PC-3 (cell line): ENCODE measurements around the gene SPACA6. TPM values are rescaled to one million over a fixed set of nuclear protein-coding genes. Genes with fewer than 3 reads are reported as not detected.

ENCODE experiments used
- ATAC-seq: fragments of 200-7000 bp; cut with Tn5 transposase; 2 replicates; pipeline ENCODE4 v1.9.1; 2020; ENCODE audit warnings: mild to moderate bottlenecking, moderate library complexity
- BruUV-seq: library from RNA; stranded (reverse); fragments of 400-500 nt; replicated peaks from 2 replicates; lab custom pipeline; 2021; lab: Mats Ljungman, UMichigan
- CTCF ChIA-PET: fragments of 300-600 bp; sonication (Branson Sonifier 250); formaldehyde crosslinking; loops from one replicate; lab custom pipeline; 2022; ENCODE audit warnings: antibody characterized with exemption; lab: Charles Lee
- POLR2A ChIA-PET: fragments of 300-600 bp; sonication (Branson Sonifier 250); formaldehyde crosslinking; loops from one replicate; lab custom pipeline; 2022; ENCODE audit warnings: antibody characterized with exemption; ENCODE audit not compliant: unreplicated experiment; lab: Charles Lee
- DNase-seq: peaks from one replicate; pipeline ENCODE4 v3.0.0-alpha.2; 2015
- H2AFZ ChIP-seq: fragments of 300-600 bp; sonication (generic); 2 replicates; pipeline ENCODE4 v1.6.0; 2016; ENCODE audit warnings: antibody characterized with exemption, low read length
- H3F3A ChIP-seq: fragments of 300-600 bp; sonication (generic); one replicate; pipeline ENCODE4 v1.6.0; 2017; ENCODE audit warnings: antibody characterized with exemption, low read length, control low read depth, mild to moderate bottlenecking; ENCODE audit not compliant: unreplicated experiment
- H3K27ac ChIP-seq: fragments of 300-600 bp; sonication (generic); 2 replicates; pipeline ENCODE4 v1.5.1; 2016; ENCODE audit warnings: mild to moderate bottlenecking, low read length
- H3K27me3 ChIP-seq: fragments of 300-600 bp; sonication (generic); 2 replicates; pipeline ENCODE4 v1.6.1; 2016; ENCODE audit warnings: low read length, mixed read lengths
- H3K36me3 ChIP-seq: fragments of 300-600 bp; sonication (generic); 2 replicates; pipeline ENCODE4 v1.6.1; 2016; ENCODE audit warnings: low read depth, mixed run types, low read length, mixed read lengths
- H3K4me1 ChIP-seq: fragments of 300-600 bp; sonication (generic); 2 replicates; pipeline ENCODE4 v1.5.1; 2016; ENCODE audit warnings: low read length; ENCODE audit not compliant: insufficient read depth
- H3K4me2 ChIP-seq: fragments of 300-600 bp; sonication (generic); 2 replicates; pipeline ENCODE4 v1.6.0; 2016; ENCODE audit warnings: low read length
- H3K4me3 ChIP-seq: fragments of 300-600 bp; sonication (generic); 2 replicates; pipeline ENCODE4 v1.5.1; 2016; ENCODE audit warnings: mild to moderate bottlenecking, low read length, mixed read lengths
- H3K79me2 ChIP-seq: fragments of 300-600 bp; sonication (generic); 2 replicates; pipeline ENCODE4 v1.6.1; 2017; ENCODE audit warnings: low read length, mixed read lengths
- H3K9ac ChIP-seq: fragments of 300-600 bp; sonication (generic); 2 replicates; pipeline ENCODE4 v1.6.0; 2016; ENCODE audit warnings: mild to moderate bottlenecking, low read length
- H3K9me2 ChIP-seq: fragments of 300-600 bp; sonication (generic); replicated peaks from 2 replicates; pipeline ENCODE4 v1.6.1; 2016; ENCODE audit warnings: mixed run types, low read length, mixed read lengths
- H3K9me3 ChIP-seq: fragments of 300-600 bp; sonication (generic); 2 replicates; pipeline ENCODE4 v1.6.1; 2016; ENCODE audit warnings: low read length, mixed read lengths
- H4K20me1 ChIP-seq: fragments of 300-600 bp; sonication (generic); 2 replicates; pipeline ENCODE4 v1.6.1; 2016; ENCODE audit warnings: low read length, mixed read lengths
- EZH2 ChIP-seq: fragments of 300-600 bp; sonication (generic); IDR thresholded peaks from one replicate; pipeline ENCODE4 v1.6.1; 2017; ENCODE audit warnings: antibody characterized with exemption, mild to moderate bottlenecking, low read length; ENCODE audit not compliant: unreplicated experiment
- EZH2phosphoT487 ChIP-seq: fragments of 300-600 bp; sonication (generic); IDR thresholded peaks from 2 replicates; pipeline ENCODE4 v1.6.1; 2018; ENCODE audit warnings: mild to moderate bottlenecking, antibody characterized with exemption, low read length, borderline replicate concordance
- intact Hi-C: fragments of 100-400 bp; cut with micrococcal nuclease; formaldehyde crosslinking; loops from 2 replicates; pipeline ENCODE4 v1.9.0; 2023
- total RNA-seq: library from RNA; depleted of rRNA; stranded (reverse); fragments of >200 nt; gene quantifications from 2 replicates; pipeline ENCODE4 v1.2.3, GENCODE V29; 2014
- TF ChIP-seq, protein P1 (sequence below): fragments of 300-600 bp; sonication (generic); conservative IDR thresholded peaks from 2 replicates; pipeline ENCODE4 v1.5.1; 2017; ENCODE audit warnings: antibody characterized with exemption, low read depth, mild to moderate bottlenecking, low read length

SPACA6 gene
- total RNA-seq, 1 experiment from 2014 or later = 10.1 TPM

DNA sequence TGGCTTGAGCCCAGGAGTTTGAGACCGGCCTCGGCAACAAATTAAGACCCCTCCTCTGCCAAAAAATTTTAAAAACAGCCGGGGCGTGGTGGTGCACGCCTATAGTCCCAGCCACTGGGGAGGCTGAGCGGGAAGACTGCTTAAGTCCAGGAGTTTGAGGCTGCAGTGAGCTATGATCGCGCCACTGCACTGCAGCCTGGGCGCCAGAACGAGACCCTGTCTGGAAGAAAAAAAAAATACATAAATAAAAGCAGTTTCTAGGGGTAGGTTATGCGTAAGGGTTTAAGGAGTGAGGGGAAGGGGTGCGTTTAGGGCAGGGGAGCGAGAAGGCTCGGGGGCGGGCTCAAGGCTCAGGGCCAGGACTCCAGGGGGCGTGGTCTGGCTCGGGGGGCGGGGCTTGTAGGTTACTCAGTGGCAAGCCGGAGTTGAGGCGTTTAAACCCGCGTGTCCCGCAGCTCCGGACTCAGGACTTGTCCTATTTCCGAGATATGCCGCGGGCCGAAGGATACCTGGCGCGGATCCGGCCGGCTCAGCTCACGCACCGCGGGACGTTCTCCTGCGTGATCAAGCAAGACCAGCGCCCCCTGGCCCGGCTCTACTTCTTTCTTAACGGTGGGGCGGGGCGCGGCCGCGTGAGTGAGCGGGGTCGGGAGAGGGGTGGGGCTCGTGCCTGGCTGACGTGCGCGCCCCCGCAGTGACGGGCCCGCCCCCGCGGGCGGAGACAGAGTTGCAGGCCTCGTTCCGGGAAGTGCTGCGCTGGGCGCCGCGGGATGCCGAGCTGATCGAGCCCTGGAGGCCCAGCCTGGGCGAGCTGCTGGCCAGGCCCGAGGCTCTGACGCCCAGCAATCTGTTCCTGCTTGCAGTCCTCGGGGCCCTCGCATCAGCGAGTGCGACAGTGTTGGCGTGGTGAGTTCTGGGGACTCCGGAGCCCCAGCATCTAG is 10.7 kb downstream of the SPACA6 start:
- Histone ChIP-seq H3K36me3 (peaks cover 22% of the 10 kb centered on the region; the same call in 1 of the 2 replicates), H3K9ac (peak overlapping the region; percentile 89), H3K4me2 (peak overlapping the region; percentile 100), H3K4me3 (peak overlapping the region; percentile 88), H3K79me2 (peaks cover 5% of the 10 kb centered on the region; the same call in 1 of the 2 replicates), H4K20me1 (no peaks in the 10 kb centered on the region), H2AFZ (peak overlapping the region; percentile 88), H3K9me2 (no peaks in the 10 kb centered on the region), H3K27me3 (no peaks in the 10 kb centered on the region), H3K9me3 (no peaks in the 10 kb centered on the region), H3K27ac (peak overlapping the region; percentile 62), H3F3A (peaks cover 5% of the 10 kb centered on the region), H3K4me1 (0 out of 2 replicates have a peak, but pooled peaks cover 9% of the 10 kb centered on the region)
- intact Hi-C loops = no loop called here
- CTCF ChIA-PET = interaction anchor here (0.5 to 0.6 kb wide), 3 partner anchors 48 to 192 kb away, joined by 3 read pairs; no protein-coding TSS in a partner anchor
- BruUV-seq = no TSS peak
- POLR2A ChIA-PET = interaction anchor here (0.5 kb wide), 1 partner anchor 345 kb away, joined by 4 read pairs; the partner anchor contains the start of gene ZNF432
- ATAC-seq (peak; percentile 82), DNase-seq (peak; percentile 94)
- TF ChIP-seq, protein P1, sequence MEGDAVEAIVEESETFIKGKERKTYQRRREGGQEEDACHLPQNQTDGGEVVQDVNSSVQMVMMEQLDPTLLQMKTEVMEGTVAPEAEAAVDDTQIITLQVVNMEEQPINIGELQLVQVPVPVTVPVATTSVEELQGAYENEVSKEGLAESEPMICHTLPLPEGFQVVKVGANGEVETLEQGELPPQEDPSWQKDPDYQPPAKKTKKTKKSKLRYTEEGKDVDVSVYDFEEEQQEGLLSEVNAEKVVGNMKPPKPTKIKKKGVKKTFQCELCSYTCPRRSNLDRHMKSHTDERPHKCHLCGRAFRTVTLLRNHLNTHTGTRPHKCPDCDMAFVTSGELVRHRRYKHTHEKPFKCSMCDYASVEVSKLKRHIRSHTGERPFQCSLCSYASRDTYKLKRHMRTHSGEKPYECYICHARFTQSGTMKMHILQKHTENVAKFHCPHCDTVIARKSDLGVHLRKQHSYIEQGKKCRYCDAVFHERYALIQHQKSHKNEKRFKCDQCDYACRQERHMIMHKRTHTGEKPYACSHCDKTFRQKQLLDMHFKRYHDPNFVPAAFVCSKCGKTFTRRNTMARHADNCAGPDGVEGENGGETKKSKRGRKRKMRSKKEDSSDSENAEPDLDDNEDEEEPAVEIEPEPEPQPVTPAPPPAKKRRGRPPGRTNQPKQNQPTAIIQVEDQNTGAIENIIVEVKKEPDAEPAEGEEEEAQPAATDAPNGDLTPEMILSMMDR = peak; percentile 68
- TF ChIP-seq EZH2phosphoT487 = no peak

DNA sequence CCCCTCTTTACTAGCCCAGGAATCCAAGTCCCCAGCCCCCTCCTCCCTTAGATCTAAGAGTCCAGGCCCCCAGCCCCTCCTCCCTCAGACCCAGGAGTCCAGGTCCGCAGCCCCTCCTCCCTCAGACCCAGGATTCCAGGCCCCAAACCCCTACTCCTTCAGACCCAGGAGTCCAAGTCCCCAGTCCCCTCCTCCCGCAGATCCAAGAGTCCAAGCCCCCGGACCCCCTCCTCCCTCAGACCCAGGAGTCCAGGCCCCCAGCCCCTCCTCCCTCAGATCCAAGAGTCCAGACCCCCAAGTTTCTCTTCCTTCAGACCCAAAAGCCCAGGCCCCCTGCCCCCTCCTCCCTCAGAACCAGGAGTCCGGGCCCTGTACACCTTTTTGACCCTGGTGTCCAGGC is 11.5 kb downstream of the SPACA6 start:
- TF ChIP-seq, protein P1 = no peak
- TF ChIP-seq EZH2 (no peak), EZH2phosphoT487 (no peak)
- Histone ChIP-seq H3F3A (peaks cover 5% of the 10 kb centered on the region), H3K27ac (peak overlapping the region; percentile 21; the same call in 1 of the 2 replicates), H3K4me1 (0 out of 2 replicates have a peak, but pooled peaks cover 9% of the 10 kb centered on the region), H3K4me3 (peak overlapping the region; percentile 88), H2AFZ (peak overlapping the region; percentile 88), H3K27me3 (no peaks in the 10 kb centered on the region), H3K9me2 (no peaks in the 10 kb centered on the region), H3K9ac (peak overlapping the region; percentile 89), H3K4me2 (peak overlapping the region; percentile 100), H3K79me2 (peaks cover 5% of the 10 kb centered on the region; the same call in 1 of the 2 replicates), H4K20me1 (no peaks in the 10 kb centered on the region), H3K36me3 (peaks cover 14% of the 10 kb centered on the region; the same call in 1 of the 2 replicates), H3K9me3 (no peaks in the 10 kb centered on the region)
- BruUV-seq = no TSS peak
- ATAC-seq (no peak), DNase-seq (no peak)
- intact Hi-C loops = no loop called here
- POLR2A ChIA-PET = no interaction called here
- CTCF ChIA-PET = interaction anchor here (0.5 kb wide), 1 partner anchor 47 kb away, joined by 3 read pairs; no protein-coding TSS in a partner anchor
